Gastroesophageal sphincter (tissue), 4 donors: ENCODE data around the gene DNAJC6. TPM values are rescaled to one million over a fixed set of nuclear protein-coding genes. Genes with fewer than 3 reads are reported as not detected.
A peak's percentile ranks its signal among the peaks of the same experiment; 100 is the strongest.

Experiments used
- ATAC-seq: fragments of 150-250 bp; one replicate; pipeline ENCODE4 v1.9.1; 2016; ENCODE audit warnings: mild to moderate bottlenecking, moderate library complexity
- H3K27ac ChIP-seq, 4 donors: fragments of 200-600 bp; sonication (generic) in 3 of 4; 1 replicate in 3 of 4; 2 replicates in 1 of 4; pipeline ENCODE4 v1.5.1; 2016 to 2019
- H3K27me3 ChIP-seq: fragments of 200-600 bp; sonication (generic); one replicate; pipeline ENCODE4 v1.5.1; 2019
- H3K36me3 ChIP-seq, 2 donors: fragments of 200-600 bp; sonication (generic); one replicate each; pipeline ENCODE4 v1.5.1; 2019; ENCODE audit warnings: control low read depth in 1 of 2
- H3K4me1 ChIP-seq, 3 donors: fragments of 200-600 bp; sonication (generic); 1 replicate in 2 of 3; 2 replicates in 1 of 3; pipeline ENCODE4 v1.5.1; 2016 to 2019; ENCODE audit warnings: control low read depth in 2 of 3
- H3K4me3 ChIP-seq, 2 donors: fragments of 200-600 bp; sonication (generic); one replicate each; pipeline ENCODE4 v1.5.1; 2019; ENCODE audit warnings: mild to moderate bottlenecking in 1 of 2, moderate library complexity in 1 of 2
- H3K9me3 ChIP-seq, 3 donors: fragments of 200-600 bp; sonication (generic); one replicate each; pipeline ENCODE4 v1.5.1; 2017 to 2019; ENCODE audit warnings: control low read depth in 2 of 3
- CTCF ChIP-seq, 4 experiments: fragments of 200-600 bp in 2 of 4; fragments of 450-650 bp in 2 of 4; sonication (generic) in 1 of 4; IDR thresholded peaks; one replicate each; pipeline ENCODE4 v1.5.1; 2017 to 2019; ENCODE audit warnings: antibody characterized with exemption in 4 of 4, mild to moderate bottlenecking in 2 of 4, moderate library complexity in 2 of 4
- EP300 ChIP-seq: sonication (generic); formaldehyde crosslinking; IDR thresholded peaks from one replicate; pipeline ENCODE4 v1.6.1; 2017; ENCODE audit warnings: antibody characterized with exemption, mild to moderate bottlenecking
- POLR2A ChIP-seq, 2 donors: fragments of 450-650 bp; IDR thresholded peaks; one replicate each; pipeline ENCODE4 v1.6.1; 2017; ENCODE audit warnings: antibody characterized with exemption in 2 of 2, mild to moderate bottlenecking in 2 of 2, moderate library complexity in 1 of 2
- POLR2AphosphoS5 ChIP-seq: sonication (generic); formaldehyde crosslinking; IDR thresholded peaks from one replicate; pipeline ENCODE4 v1.6.1; 2017; ENCODE audit warnings: antibody characterized with exemption
- WGBS, 2 donors: methylation state at CpG; one replicate each; pipeline ENCODE4 v1.1.5; 2018; ENCODE audit warnings: low coverage in 1 of 2; 5-methylcytosine and 5-hydroxymethylcytosine counted together
- total RNA-seq, 4 donors: library from RNA; depleted of rRNA; stranded (reverse); fragments of >200 nt; gene quantifications; one replicate each; pipeline ENCODE4 v1.1.0, GENCODE V29; 2016

DNAJC6 gene
- total RNA-seq, 4 donors from 2014 or later = 2.0 to 5.3 (median 3.2) TPM

GRCh38 chr1:65292861-65293593, 16.3 kb upstream of the DNAJC6 start:
- H3K36me3 ChIP-seq = no peaks in the 10 kb centered on the region
- ATAC-seq = no peak
- no peaks in the 10 kb centered on the region for H3K27me3 ChIP-seq
- 67 to 89% methylated on average over 1 of the region's 2 CpGs for WGBS, 2 donors
- no peak overlapping the region for H3K4me3 ChIP-seq
- H3K27ac ChIP-seq = no peak overlapping the region
- no peak for TF ChIP-seq EP300
- no peak for TF ChIP-seq CTCF (IDR thresholded peaks at IDR 0.05)
- no peak for TF ChIP-seq POLR2A (IDR thresholded peaks at IDR 0.05)
- TF ChIP-seq POLR2AphosphoS5 = no peak
- no peaks in the 10 kb centered on the region for H3K4me1 ChIP-seq
- no peaks in the 10 kb centered on the region for H3K9me3 ChIP-seq

GRCh38 chr1:65297706-65298105, 11.6 kb upstream of the DNAJC6 start:
- TF ChIP-seq POLR2A (IDR thresholded peaks at IDR 0.05) (no peak), POLR2AphosphoS5 (no peak), CTCF (IDR thresholded peaks at IDR 0.05) (no peak), EP300 (no peak)
- Histone ChIP-seq H3K4me3 (no peak overlapping the region), H3K9me3 (no peaks in the 10 kb centered on the region), H3K36me3 (no peaks in the 10 kb centered on the region), H3K4me1 (no peaks in the 10 kb centered on the region), H3K27ac (no peak overlapping the region), H3K27me3 (no peaks in the 10 kb centered on the region)
- ATAC-seq = no peak
- WGBS, 2 donors = 69 to 84% methylated on average over 3 to 4 of the region's 4 CpGs

GRCh38 chr1:65299328-65299727, 10.0 kb upstream of the DNAJC6 start:
- 45 to 88% methylated on average over 1 of the region's 1 CpG for whole genome bisulfite sequencing, 2 donors
- H3K27ac ChIP-seq = no peak overlapping the region
- H3K4me3 ChIP-seq = no peak overlapping the region
- ATAC-seq = no peak
- no peak for TF ChIP-seq POLR2AphosphoS5
- TF ChIP-seq EP300 = no peak
- no peak for TF ChIP-seq CTCF (IDR thresholded peaks at IDR 0.05)
- TF ChIP-seq POLR2A (IDR thresholded peaks at IDR 0.05) = no peak
- no peaks in the 10 kb centered on the region for H3K36me3 ChIP-seq
- no peaks in the 10 kb centered on the region for H3K4me1 ChIP-seq
- H3K9me3 ChIP-seq = no peaks in the 10 kb centered on the region
- no peaks in the 10 kb centered on the region for H3K27me3 ChIP-seq

- ATAC-seq = no peak
- Histone ChIP-seq H3K4me3 (peak overlapping the region in 1 of 2 donors; percentile 50), H3K27ac (no peak overlapping the region)
Observed at GRCh38 chr1:65308781-65309303, 501 bp upstream of the DNAJC6 start.

More at GRCh38 chr1:65308781-65309303, 501 bp upstream of the DNAJC6 start:
- Histone ChIP-seq H3K4me1 (peaks cover 0 to 18% (median 0%) of the 10 kb centered on the region in 3 donors), H3K27me3 (peaks cover 65% of the 10 kb centered on the region), H3K36me3 (no peaks in the 10 kb centered on the region), H3K9me3 (no peaks in the 10 kb centered on the region)
- TF ChIP-seq CTCF (IDR thresholded peaks at IDR 0.05) = no peak
- no peak for TF ChIP-seq POLR2A (IDR thresholded peaks at IDR 0.05)
- no peak for TF ChIP-seq EP300
- TF ChIP-seq POLR2AphosphoS5 = no peak
- WGBS, 2 donors = 10% methylated on average over 10 to 17 of the region's 22 CpGs
